A549 (cell line): ENCODE data around the gene TIAM2. TPM values are rescaled to one million over a fixed set of nuclear protein-coding genes. Genes with fewer than 3 reads are reported as not detected.

Experiments used
- ATAC-seq, 2 experiments: fragments of 200-7000 bp in 1 of 2; fragments of >200 bp in 1 of 2; cut with Nextera tagmentation in 1 of 2; cut with Tn5 transposase in 1 of 2; 3 replicates each; pipeline versions ENCODE4 v1.8.0 to v1.9.1; 2018 to 2020; ENCODE audit warnings: mild to moderate bottlenecking in 1 of 2, moderate library complexity in 1 of 2
- CTCF ChIA-PET: fragments of 300-600 bp; sonication (Branson Sonifier 250); formaldehyde crosslinking; extraction: SDS; loops from one replicate; lab custom pipeline; 2021; ENCODE audit warnings: antibody characterized with exemption, inconsistent platforms; lab: Yijun Ruan, JAX
- POLR2A ChIA-PET: fragments of 350-600 bp; formaldehyde crosslinking; extraction: SDS; loops from one replicate; lab custom pipeline; 2021; ENCODE audit warnings: antibody characterized with exemption, inconsistent platforms; lab: Yijun Ruan, JAX
- DNase-seq, 2 experiments: peaks; one replicate each; pipeline versions ENCODE4 v3.0.0 to v3.0.0-alpha.2; 2011 to 2016; ENCODE audit warnings: low read depth in 1 of 2, low spot score in 1 of 2
- FAIRE-seq: peaks from 2 replicates; lab custom pipeline; 2011; peaks lifted over from hg19 to GRCh38; lab: Jason Lieb, UNC
- H3K27ac ChIP-seq, 2 experiments: fragments of >200 bp; sonication (Bioruptor Twin); formaldehyde crosslinking; 3 replicates each; pipeline ENCODE4 v1.5.1; 2016 to 2017
- H3K4me1 ChIP-seq: fragments of >200 bp; sonication (Bioruptor Twin); formaldehyde crosslinking; 3 replicates; pipeline ENCODE4 v1.6.1; 2016
- H3K4me2 ChIP-seq: fragments of >200 bp; sonication (Bioruptor Twin); formaldehyde crosslinking; 3 replicates; pipeline ENCODE4 v1.6.1; 2016
- H3K4me3 ChIP-seq: fragments of >200 bp; sonication (Bioruptor Twin); formaldehyde crosslinking; 3 replicates; pipeline ENCODE4 v1.5.1; 2016
- H3K9me3 ChIP-seq: fragments of >200 bp; sonication (Bioruptor Twin); formaldehyde crosslinking; 3 replicates; pipeline ENCODE4 v1.6.1; 2016
- BCL3 ChIP-seq: fragments of >200 bp; sonication (Bioruptor Twin); formaldehyde crosslinking; IDR thresholded peaks from 3 replicates; pipeline ENCODE4 v1.6.1; 2016
- CTCF ChIP-seq: fragments of >200 bp; sonication (Bioruptor Twin); formaldehyde crosslinking; IDR thresholded peaks from 3 replicates; pipeline ENCODE4 v1.5.1; 2016
- E2F6 ChIP-seq: IDR thresholded peaks from 2 replicates; pipeline ENCODE4 v1.6.1; 2012; ENCODE audit warnings: low read depth, borderline replicate concordance
- ESRRA ChIP-seq: fragments of 150-350 bp; IDR thresholded peaks from 2 replicates; pipeline ENCODE4 v1.6.1; 2014; ENCODE audit warnings: mild to moderate bottlenecking, low read length, borderline replicate concordance
- FOXS1 ChIP-seq: fragments of 250-450 bp; sonication (Bioruptor Pico); IDR thresholded peaks from 2 replicates; pipeline ENCODE4 v1.5.0; 2020; ENCODE audit warnings: mild to moderate bottlenecking, moderate library complexity
- GATA3 ChIP-seq: IDR thresholded peaks from 2 replicates; pipeline ENCODE4 v1.6.1; 2012; ENCODE audit warnings: borderline replicate concordance
- HES2 ChIP-seq: fragments of >200 bp; sonication (Bioruptor Twin); formaldehyde crosslinking; IDR thresholded peaks from 2 replicates; pipeline ENCODE4 v1.6.1; 2016
- JUNB ChIP-seq: fragments of >200 bp; sonication (Bioruptor Twin); formaldehyde crosslinking; IDR thresholded peaks from 2 replicates; pipeline ENCODE4 v1.6.1; 2016
- MAZ ChIP-seq: fragments of 150-350 bp; IDR thresholded peaks from 2 replicates; pipeline ENCODE4 v1.6.1; 2014; ENCODE audit warnings: antibody characterized with exemption, low read depth, low read length, borderline replicate concordance
- PBX3 ChIP-seq: IDR thresholded peaks from 2 replicates; pipeline ENCODE4 v1.6.1; 2012
- REST ChIP-seq: fragments of 200-600 bp; sonication (generic); IDR thresholded peaks from 2 replicates; pipeline ENCODE4 v1.6.1; 2016; ENCODE audit warnings: antibody characterized with exemption, mild to moderate bottlenecking, moderate library complexity
- SMC3 ChIP-seq: fragments of >200 bp; sonication (Bioruptor Twin); formaldehyde crosslinking; IDR thresholded peaks from 3 replicates; pipeline ENCODE4 v1.6.1; 2018; ENCODE audit warnings: inconsistent platforms
- TFCP2L1 ChIP-seq: fragments of 250-450 bp; sonication (Bioruptor Pico); IDR thresholded peaks from 2 replicates; pipeline ENCODE4 v1.5.0; 2021; ENCODE audit warnings: mild to moderate bottlenecking
- TP53 ChIP-seq: fragments of 250-450 bp; sonication (Bioruptor Pico); IDR thresholded peaks from 2 replicates; pipeline ENCODE4 v1.5.0; 2021; ENCODE audit warnings: mild to moderate bottlenecking, moderate library complexity
- USF2 ChIP-seq: fragments of 450-650 bp; IDR thresholded peaks from 2 replicates; pipeline ENCODE4 v1.6.1; 2014; ENCODE audit warnings: antibody characterized with exemption
- ZFP36 ChIP-seq: fragments of 450-650 bp; IDR thresholded peaks from 2 replicates; pipeline ENCODE4 v1.6.1; 2014; ENCODE audit warnings: borderline replicate concordance; ENCODE audit not compliant: partially characterized antibody
- ZNF302 ChIP-seq: fragments of 250-450 bp; sonication (Bioruptor Pico); IDR thresholded peaks from 2 replicates; pipeline ENCODE4 v1.9.0; 2021; ENCODE audit warnings: inconsistent platforms, mild to moderate bottlenecking, moderate library complexity
- WGBS: methylation state at CpG from one replicate; pipeline ENCODE4 v1.1.6; 2017; ENCODE audit errors: missing lambda C conversion rate; 5-methylcytosine and 5-hydroxymethylcytosine counted together
- polyA plus RNA-seq, 4 experiments: library from polyadenylated mRNA; depleted of rRNA in 3 of 4; stranded (reverse); fragments of >200 nt; fragmentation: RNase III in 1 of 4; extraction: RNeasy Plus Mini Kit Qiagen cat#74134 plus additional on column Dnase treatment in 1 of 4; gene quantifications; 2 replicates in 3 of 4; 3 replicates in 1 of 4; pipeline ENCODE4 v1.2.3, GENCODE V29; 2011 to 2017

TIAM2 gene
- polyA plus RNA-seq, 2 of the 4 experiments (the other 2 are of a cell fraction), result 2.5 to 3.1 TPM

GRCh38 chr6:154995254-154996015, at the start of gene TIAM2 (continued):
- TF ChIP-seq USF2, result no peak
- TF ChIP-seq SMC3, result peak; percentile 32; the same call in 1 of the 3 replicates
- TF ChIP-seq BCL3, result no peak
- no peak for TF ChIP-seq ESRRA
- no peak for TF ChIP-seq TP53
- TF ChIP-seq TFCP2L1 (CRISPR knock-in tag), result no peak
- TF ChIP-seq, all 56 proteins: peak for 7

GRCh38 chr6:154950979-154951344, 44.2 kb upstream of the TIAM2 start:
- WGBS, result 76% methylated on average over 6 of the region's 7 CpGs
- H3K4me1 ChIP-seq, result no peaks in the 10 kb centered on the region
- H3K27ac ChIP-seq, result no peak overlapping the region
- CTCF ChIA-PET, result interaction anchor here (2.2 kb wide), 1 partner anchor 23 kb away, joined by 8 read pairs; no protein-coding TSS in a partner anchor
- H3K4me3 ChIP-seq, result no peak overlapping the region
- no peak for FAIRE-seq
- POLR2A ChIA-PET, result no interaction called here
- H3K9me3 ChIP-seq, result no peaks in the 10 kb centered on the region
- no peak for DNase-seq
- no peak for ATAC-seq
- no peak overlapping the region for H3K4me2 ChIP-seq
- TF ChIP-seq JUNB, result no peak
- TF ChIP-seq FOXS1 (CRISPR knock-in tag), result no peak
- no peak for TF ChIP-seq E2F6
- no peak for TF ChIP-seq REST
- TF ChIP-seq HES2, result no peak
- TF ChIP-seq ZNF302 (CRISPR knock-in tag), result no peak
- no peak for TF ChIP-seq CTCF
- no peak for TF ChIP-seq ZFP36
- TF ChIP-seq PBX3, result no peak
- TF ChIP-seq TP53, result no peak
- TF ChIP-seq MAZ, result no peak
- no peak for TF ChIP-seq GATA3
